Activated CD4-positive, alpha-beta T cell treated with anti-CD3 and anti-CD28 coated beads for 36 hours (primary cell): ENCODE results near the gene GALNT8. TPM values are rescaled to one million over a fixed set of nuclear protein-coding genes. Genes with fewer than 3 reads are reported as not detected.
"Not testable (repeated sequence)": the region's sequence is repeated elsewhere in the genome, so short reads cannot be mapped to it uniquely, and the experiment has no call there.

Experiments
- ATAC-seq: fragments of 200-7000 bp; cut with Tn5 transposase; one replicate; pipeline ENCODE4 v1.10.0; 2021; ENCODE audit warnings: mild to moderate bottlenecking, moderate library complexity
- CTCF ChIA-PET: fragments of 350-600 bp; sonication (Branson Sonifier 250); formaldehyde crosslinking; loops from one replicate; lab custom pipeline; 2021; ENCODE audit warnings: antibody characterized with exemption; lab: Charles Lee
- POLR2A ChIA-PET: fragments of 350-600 bp; sonication (Branson Sonifier 250); formaldehyde crosslinking; loops from one replicate; lab custom pipeline; 2021; ENCODE audit warnings: antibody characterized with exemption, inconsistent platforms; lab: Charles Lee
- DNase-seq: peaks from one replicate; pipeline ENCODE4 v3.0.0-alpha.2; 2020
- H3K27ac Mint-ChIP-seq: one replicate; pipeline ENCODE4 v1.8.0; 2021; ENCODE audit warnings: mixed read lengths
- H3K27me3 Mint-ChIP-seq: one replicate; pipeline ENCODE4 v1.8.0; 2021; ENCODE audit warnings: mixed read lengths
- H3K36me3 Mint-ChIP-seq: one replicate; pipeline ENCODE4 v1.8.0; 2021; ENCODE audit warnings: low read depth, mixed read lengths
- H3K4me1 Mint-ChIP-seq: one replicate; pipeline ENCODE4 v1.8.0; 2021; ENCODE audit warnings: mixed read lengths
- H3K4me3 Mint-ChIP-seq: one replicate; pipeline ENCODE4 v1.8.0; 2021; ENCODE audit warnings: mild to moderate bottlenecking, moderate library complexity, mixed read lengths
- H3K9me3 Mint-ChIP-seq: one replicate; pipeline ENCODE4 v1.8.0; 2021; ENCODE audit warnings: low read depth, mixed read lengths
- intact Hi-C, 2 experiments: fragments of 100-400 bp; cut with DNase I in 1 of 2; cut with micrococcal nuclease in 1 of 2; formaldehyde crosslinking; loops; one replicate each; pipeline versions ENCODE4 v1.14.2 to v1.15.1; 2022 to 2024; cut with DNase I, micrococcal nuclease
- total RNA-seq, 2 experiments: library from RNA; stranded (reverse); gene quantifications; one replicate each; pipeline ENCODE4 v1.2.3, GENCODE V29; 2021

Gene GALNT8
- total RNA-seq, 2 experiments from 2014 or later, result 0.73 to 0.76 TPM

DNA sequence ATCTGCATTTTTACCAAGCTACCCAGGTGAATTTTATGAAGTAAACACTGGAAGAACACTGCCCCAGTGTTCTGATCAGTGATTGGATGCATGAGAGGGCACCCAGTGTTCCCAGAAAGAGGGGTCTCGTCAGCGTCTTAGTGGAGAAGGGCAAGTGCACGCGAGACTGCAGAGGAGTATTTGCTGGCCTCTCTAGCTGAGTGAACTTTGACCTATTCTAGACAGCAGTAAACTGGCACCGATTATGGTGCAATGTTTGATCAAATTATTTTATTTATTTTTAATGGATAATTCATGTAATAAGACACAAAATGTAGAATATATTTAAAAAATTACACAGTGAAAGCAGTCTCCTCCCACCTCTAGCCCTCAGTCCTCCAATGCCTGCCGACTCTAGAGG lies 5.3 kb upstream of the GALNT8 start:
- ChIA-PET CTCF (no interaction called here), POLR2A (no interaction called here)
- no peak for DNase-seq
- H3K4me3 Mint-ChIP-seq, result no peak overlapping the region
- H3K4me1 Mint-ChIP-seq, result no peaks in the 10 kb centered on the region
- H3K27ac Mint-ChIP-seq, result no peak overlapping the region
- no peaks in the 10 kb centered on the region for H3K36me3 Mint-ChIP-seq
- ATAC-seq, result no peak
- peaks cover 13% of the 10 kb centered on the region for H3K27me3 Mint-ChIP-seq
- intact Hi-C loops, result no loop called here
- no peaks in the 10 kb centered on the region for H3K9me3 Mint-ChIP-seq

DNA sequence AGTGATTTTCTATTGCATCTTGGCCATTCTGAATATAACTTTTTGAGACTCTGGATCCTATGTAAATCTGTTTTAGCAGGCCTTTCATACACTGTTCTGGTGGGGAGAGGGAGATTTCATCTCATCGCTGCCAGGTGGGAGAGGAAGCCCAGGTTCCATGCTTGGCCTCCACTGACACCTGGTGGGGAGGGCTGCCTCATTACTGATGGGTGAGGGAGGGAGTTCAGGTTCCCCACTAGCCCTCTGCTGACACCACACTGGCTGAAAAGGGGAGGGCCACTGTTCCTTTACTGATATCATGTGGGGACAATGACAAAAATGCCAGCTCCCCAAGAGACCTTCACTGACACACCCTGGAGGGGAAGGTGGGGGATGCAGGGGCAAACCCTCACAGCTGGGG lies 2.4 kb upstream of the GALNT8 start:
- Mint-ChIP-seq H3K27ac (no peak overlapping the region), H3K36me3 (no peaks in the 10 kb centered on the region), H3K4me1 (no peaks in the 10 kb centered on the region), H3K4me3 (no peak overlapping the region), H3K9me3 (no peaks in the 10 kb centered on the region), H3K27me3 (peaks cover 26% of the 10 kb centered on the region)
- ATAC-seq (no peak), DNase-seq (peak; percentile 9)
- CTCF ChIA-PET, result no interaction called here
- POLR2A ChIA-PET, result no interaction called here
- intact Hi-C loops, result no loop called here

DNA sequence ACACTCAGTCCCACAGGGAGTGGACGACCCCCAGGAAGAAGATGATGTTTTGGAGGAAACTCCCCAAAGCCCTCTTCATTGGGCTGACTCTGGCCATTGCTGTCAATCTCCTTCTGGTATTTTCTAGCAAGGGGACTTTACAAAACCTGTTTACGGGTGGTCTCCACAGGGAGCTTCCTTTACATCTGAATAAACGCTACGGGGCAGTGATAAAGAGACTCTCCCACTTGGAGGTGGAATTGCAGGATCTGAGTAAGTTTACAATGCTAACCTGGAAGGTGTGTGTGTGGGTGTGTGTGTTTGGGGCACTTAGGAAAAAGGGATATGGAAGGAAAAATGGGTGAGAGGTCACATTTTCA lies 416 bp downstream of the GALNT8 start:
- POLR2A ChIA-PET, result no interaction called here
- no peaks in the 10 kb centered on the region for H3K9me3 Mint-ChIP-seq
- ATAC-seq (no peak), DNase-seq (no peak)
- H3K36me3 Mint-ChIP-seq, result no peaks in the 10 kb centered on the region
- CTCF ChIA-PET, result interaction anchor here (0.6 kb wide), 2 partner anchors 38 to 355 kb away, joined by 3 read pairs; no protein-coding TSS in a partner anchor
- no peaks in the 10 kb centered on the region for H3K4me1 Mint-ChIP-seq
- intact Hi-C loops, result no loop called here
- no peak overlapping the region for H3K27ac Mint-ChIP-seq
- H3K4me3 Mint-ChIP-seq, result no peak overlapping the region
- H3K27me3 Mint-ChIP-seq, result peaks cover 24% of the 10 kb centered on the region

DNA sequence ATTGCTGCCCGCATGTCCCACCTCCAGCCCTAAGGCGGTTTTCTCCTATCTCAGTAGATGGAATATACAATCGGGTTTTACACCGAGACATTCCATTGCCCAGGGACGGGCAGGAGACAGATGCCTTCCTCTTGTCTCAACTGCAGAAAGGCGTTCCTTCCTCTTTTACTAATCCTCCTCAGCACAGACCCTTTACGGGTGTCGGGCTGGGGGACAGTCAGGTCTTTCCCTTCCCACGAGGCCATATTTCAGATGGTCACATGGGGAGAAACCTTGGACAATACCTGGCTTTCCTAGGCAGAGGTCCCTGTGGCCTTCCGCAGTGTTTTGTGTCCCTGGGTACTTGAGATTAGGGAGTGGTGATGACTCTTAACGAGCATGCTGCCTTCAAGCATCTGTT lies 1.4 kb downstream of the GALNT8 start:
- intact Hi-C loops, CTCF ChIA-PET, H3K36me3 Mint-ChIP-seq, H3K9me3 Mint-ChIP-seq, DNase-seq, ATAC-seq, POLR2A ChIA-PET, H3K27ac Mint-ChIP-seq, H3K4me1 Mint-ChIP-seq, H3K4me3 Mint-ChIP-seq: not testable (repeated sequence)
- peaks cover 24% of the 10 kb centered on the region for H3K27me3 Mint-ChIP-seq

DNA sequence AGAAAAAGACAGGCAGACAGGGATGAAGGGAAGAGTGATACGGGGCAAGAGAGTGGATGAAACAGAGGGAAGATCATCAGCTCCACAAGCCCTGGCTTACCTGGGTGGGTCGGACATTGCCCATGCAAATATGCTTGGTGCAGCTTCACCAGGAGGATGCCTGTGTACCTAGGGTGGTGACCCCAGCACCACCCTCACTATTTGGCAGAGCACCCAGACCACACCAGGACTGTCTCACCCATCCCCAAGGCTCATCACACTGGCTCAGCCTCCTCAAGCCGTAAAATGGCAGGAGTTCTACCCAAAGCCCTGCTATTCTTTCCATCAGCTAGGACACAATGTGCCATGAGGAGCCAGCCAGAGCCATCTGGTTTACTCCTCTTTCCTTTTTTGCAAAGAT lies 3.0 kb downstream of the GALNT8 start:
- Mint-ChIP-seq H3K36me3 (no peaks in the 10 kb centered on the region), H3K4me1 (no peaks in the 10 kb centered on the region), H3K27me3 (peaks cover 24% of the 10 kb centered on the region), H3K27ac (no peak overlapping the region), H3K9me3 (no peaks in the 10 kb centered on the region), H3K4me3 (no peak overlapping the region)
- intact Hi-C loops, result no loop called here
- DNase-seq, result no peak
- ATAC-seq, result no peak
- ChIA-PET CTCF (no interaction called here), POLR2A (no interaction called here)

DNA sequence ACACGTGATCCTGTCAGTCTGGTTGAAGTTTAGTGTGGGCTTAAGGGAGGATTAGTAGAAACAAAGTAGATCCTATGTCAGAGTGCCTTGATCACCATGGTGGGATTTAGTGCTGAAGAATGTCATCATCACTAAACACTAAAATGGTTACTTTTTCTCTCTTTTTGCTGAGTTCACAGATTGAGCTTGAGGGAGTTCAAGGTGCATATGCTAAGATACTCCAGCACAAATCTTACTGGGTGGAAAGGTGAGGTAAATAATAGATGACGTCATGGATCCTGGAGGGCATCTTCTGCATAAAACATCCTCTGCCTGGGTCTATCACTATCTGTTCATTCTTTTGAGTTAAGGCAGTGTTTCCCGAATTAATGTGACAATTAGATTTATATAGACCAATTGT lies 4.9 kb downstream of the GALNT8 start:
- ChIA-PET POLR2A (no interaction called here), CTCF (no interaction called here)
- Mint-ChIP-seq H3K4me3 (no peak overlapping the region), H3K4me1 (no peaks in the 10 kb centered on the region), H3K27me3 (peaks cover 14% of the 10 kb centered on the region), H3K27ac (no peak overlapping the region), H3K9me3 (no peaks in the 10 kb centered on the region), H3K36me3 (no peaks in the 10 kb centered on the region)
- ATAC-seq (no peak), DNase-seq (no peak)
- intact Hi-C loops, result no loop called here

DNA sequence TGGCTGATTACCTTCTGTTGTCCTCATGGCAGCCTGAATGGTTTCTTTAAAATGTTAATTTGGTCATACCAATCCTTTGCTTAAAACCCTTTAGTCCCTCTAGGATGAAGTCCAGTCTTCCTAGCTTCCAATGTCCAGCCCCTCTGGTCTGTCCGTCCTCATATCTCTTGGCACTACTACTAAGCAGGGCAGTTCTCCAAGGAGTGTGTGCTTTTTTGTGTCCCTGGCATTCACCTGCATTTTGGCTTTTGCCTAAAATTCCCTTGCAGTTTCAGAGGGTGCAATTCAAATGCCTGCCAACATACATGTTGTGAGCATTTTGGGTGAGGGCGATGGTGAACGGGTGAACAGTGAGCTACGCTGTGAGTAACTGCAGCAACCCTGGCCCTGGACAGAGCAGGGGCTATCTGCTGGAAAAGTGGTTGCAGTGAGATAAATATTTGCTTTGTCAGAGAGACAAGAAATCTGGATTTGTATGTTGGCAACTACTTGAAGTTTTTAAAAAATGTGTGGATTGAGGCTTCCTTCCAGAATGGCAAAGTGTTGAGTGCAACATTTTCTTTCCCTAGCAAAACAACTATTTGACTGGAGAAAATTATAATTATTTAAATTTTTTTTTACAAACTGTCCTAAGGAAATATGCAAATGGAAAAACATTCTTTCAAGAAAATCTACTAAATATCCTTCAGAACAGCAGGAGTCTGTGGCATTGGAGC lies 14.6 kb downstream of the GALNT8 start:
- no peak for ATAC-seq
- ChIA-PET POLR2A (no interaction called here), CTCF (interaction anchor here (0.5 kb wide), 1 partner anchor 1612 kb away, joined by 3 read pairs; no protein-coding TSS in a partner anchor)
- H3K36me3 Mint-ChIP-seq, result no peaks in the 10 kb centered on the region
- intact Hi-C loops, result no loop called here
- DNase-seq, result no peak
- no peaks in the 10 kb centered on the region for H3K9me3 Mint-ChIP-seq
- H3K4me3 Mint-ChIP-seq, result no peak overlapping the region
- H3K4me1 Mint-ChIP-seq, result no peaks in the 10 kb centered on the region
- peaks cover 20% of the 10 kb centered on the region for H3K27me3 Mint-ChIP-seq
- H3K27ac Mint-ChIP-seq, result no peak overlapping the region

DNA sequence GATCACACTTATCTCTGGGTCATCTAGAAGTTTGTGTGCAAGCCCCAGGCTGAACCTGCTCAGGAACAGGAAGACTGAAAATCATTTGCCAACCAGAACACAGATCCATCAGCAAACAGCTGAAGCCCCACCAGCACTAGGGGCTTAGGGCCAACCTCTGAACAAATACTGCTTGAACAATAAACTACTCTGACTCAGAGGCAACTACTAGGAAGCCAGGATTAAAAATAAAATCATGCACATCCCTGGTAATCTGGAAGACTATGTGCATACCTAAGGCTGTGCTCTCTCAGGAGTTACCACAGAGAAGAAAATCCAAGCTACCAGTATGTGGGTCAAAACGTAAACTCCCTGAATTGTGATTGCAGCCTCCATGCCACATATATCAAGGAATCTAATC lies 15.9 kb downstream of the GALNT8 start:
- no peak for DNase-seq
- H3K27me3 Mint-ChIP-seq, result peaks cover 20% of the 10 kb centered on the region
- no peaks in the 10 kb centered on the region for H3K9me3 Mint-ChIP-seq
- ChIA-PET POLR2A (no interaction called here), CTCF (interaction anchor here (0.9 kb wide), 1 partner anchor 114 kb away, joined by 3 read pairs; no protein-coding TSS in a partner anchor)
- H3K4me1 Mint-ChIP-seq, result no peaks in the 10 kb centered on the region
- intact Hi-C loops, result no loop called here
- H3K4me3 Mint-ChIP-seq, result no peak overlapping the region
- no peak overlapping the region for H3K27ac Mint-ChIP-seq
- no peaks in the 10 kb centered on the region for H3K36me3 Mint-ChIP-seq
- no peak for ATAC-seq

DNA sequence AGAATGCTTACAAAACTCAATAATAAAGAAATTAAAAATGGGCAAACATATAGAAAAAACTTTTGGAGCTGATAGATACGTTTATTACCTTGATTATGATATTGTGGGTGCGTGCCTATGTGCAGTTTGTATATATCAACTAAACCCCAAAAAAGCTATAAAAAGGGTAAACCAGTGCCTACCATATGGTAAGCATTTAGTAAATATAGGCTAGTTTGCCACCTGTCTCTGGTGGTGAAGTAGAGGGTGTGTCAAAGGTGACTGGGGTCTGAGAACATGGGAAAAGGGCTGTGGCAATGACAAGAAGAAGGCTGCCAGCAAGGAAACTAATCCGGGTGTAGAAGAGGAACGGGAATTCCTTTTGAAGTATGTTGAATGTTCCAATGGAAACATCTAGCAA lies 18.3 kb downstream of the GALNT8 start:
- ChIA-PET CTCF (interaction anchor here (0.6 kb wide), 1 partner anchor 1463 kb away, joined by 3 read pairs; no protein-coding TSS in a partner anchor), POLR2A (no interaction called here)
- intact Hi-C loops, result no loop called here
- peaks cover 18% of the 10 kb centered on the region for H3K27me3 Mint-ChIP-seq
- H3K4me1 Mint-ChIP-seq, result no peaks in the 10 kb centered on the region
- H3K4me3 Mint-ChIP-seq, result no peak overlapping the region
- DNase-seq, result no peak
- no peak overlapping the region for H3K27ac Mint-ChIP-seq
- ATAC-seq, result no peak
- H3K9me3 Mint-ChIP-seq, result no peaks in the 10 kb centered on the region
- no peaks in the 10 kb centered on the region for H3K36me3 Mint-ChIP-seq

DNA sequence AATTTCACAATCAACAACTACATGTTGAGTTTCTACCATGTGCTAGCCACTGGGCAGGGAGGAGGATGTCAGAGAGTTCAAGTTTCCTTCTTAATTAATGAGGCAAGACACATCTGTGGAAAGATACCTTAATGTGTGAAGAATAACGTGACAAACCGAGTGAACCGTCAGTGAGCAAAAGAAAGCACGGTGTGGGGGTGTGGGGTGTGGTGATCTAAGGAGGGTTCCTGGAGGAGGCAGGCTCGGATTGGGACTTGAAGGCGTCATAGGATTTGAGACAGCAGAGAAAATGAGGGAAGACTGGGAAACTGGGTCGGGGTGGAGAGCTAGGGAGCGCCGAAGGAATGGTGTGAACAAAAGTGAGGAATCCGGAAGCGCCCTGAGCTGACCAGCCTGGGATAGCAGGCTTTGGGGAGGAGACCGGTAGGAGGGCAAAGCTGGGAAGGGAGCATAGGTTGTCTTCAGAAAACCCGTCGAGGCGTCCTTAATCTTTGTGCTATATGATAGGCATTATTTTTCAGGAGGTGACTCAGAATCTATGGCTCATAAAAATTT lies 22.3 kb downstream of the GALNT8 start:
- Mint-ChIP-seq H3K27me3 (peaks cover 5% of the 10 kb centered on the region), H3K9me3 (no peaks in the 10 kb centered on the region), H3K4me3 (no peak overlapping the region), H3K27ac (no peak overlapping the region), H3K4me1 (no peaks in the 10 kb centered on the region), H3K36me3 (no peaks in the 10 kb centered on the region)
- POLR2A ChIA-PET, result no interaction called here
- DNase-seq, result no peak
- CTCF ChIA-PET, result interaction anchor here (0.5 kb wide), 1 partner anchor 87 kb away, joined by 4 read pairs; no protein-coding TSS in a partner anchor
- intact Hi-C loops, result no loop called here
- no peak for ATAC-seq

DNA sequence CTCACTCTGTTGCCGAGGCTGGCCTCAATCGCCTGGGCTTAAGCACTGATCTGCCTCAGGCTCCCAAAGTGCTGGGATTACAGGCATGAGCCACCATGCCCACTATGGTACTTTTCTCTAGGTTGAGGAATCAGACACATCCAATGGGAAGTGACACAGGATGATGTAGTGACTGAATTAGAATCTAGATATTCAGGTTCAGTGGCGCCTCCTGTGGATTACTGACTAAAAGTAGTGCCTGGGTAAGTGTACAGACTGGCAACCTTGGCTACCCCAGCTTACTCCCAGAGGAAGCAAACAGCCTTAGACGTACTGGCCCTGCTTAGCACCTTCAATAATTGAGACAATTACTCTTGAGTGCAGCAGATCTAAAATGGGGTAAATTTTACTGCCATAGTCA lies 22.8 kb downstream of the GALNT8 start:
- ATAC-seq (no peak), DNase-seq (no peak)
- intact Hi-C loops, result no loop called here
- Mint-ChIP-seq H3K4me3 (no peak overlapping the region), H3K27me3 (peaks cover 5% of the 10 kb centered on the region), H3K27ac (no peak overlapping the region), H3K36me3 (no peaks in the 10 kb centered on the region), H3K4me1 (no peaks in the 10 kb centered on the region), H3K9me3 (no peaks in the 10 kb centered on the region)
- ChIA-PET CTCF (no interaction called here), POLR2A (no interaction called here)

DNA sequence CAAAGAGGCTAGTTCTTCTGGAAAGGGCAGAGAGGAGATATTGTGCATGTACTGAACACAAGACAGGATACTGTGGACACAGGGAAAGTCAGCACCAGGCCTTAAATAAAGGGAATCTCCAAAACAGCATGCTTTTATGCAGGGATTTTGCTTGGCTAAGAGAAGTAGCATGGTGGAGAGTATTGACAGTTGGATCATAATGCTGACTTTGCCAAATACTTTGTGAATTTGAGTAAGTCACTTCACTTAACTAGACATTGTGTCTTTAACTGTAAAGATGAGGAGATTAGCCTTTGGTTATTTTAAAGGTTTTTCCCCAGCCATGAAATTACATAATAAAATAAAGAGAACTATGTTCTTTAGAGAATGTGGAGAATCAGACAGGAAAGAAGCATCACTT lies 24.5 kb downstream of the GALNT8 start:
- H3K4me3 Mint-ChIP-seq, result no peak overlapping the region
- CTCF ChIA-PET, result no interaction called here

More for the DNA sequence above, 24.5 kb downstream of the GALNT8 start:
- intact Hi-C loops, result no loop called here
- H3K27me3 Mint-ChIP-seq, result peaks cover 3% of the 10 kb centered on the region
- POLR2A ChIA-PET, result no interaction called here
- H3K27ac Mint-ChIP-seq, result no peak overlapping the region
- no peaks in the 10 kb centered on the region for H3K9me3 Mint-ChIP-seq
- H3K36me3 Mint-ChIP-seq, result no peaks in the 10 kb centered on the region
- no peak for DNase-seq
- no peaks in the 10 kb centered on the region for H3K4me1 Mint-ChIP-seq
- no peak for ATAC-seq
